ENCODE measurements around the gene PFKFB1. TPM values are rescaled to one million over a fixed set of nuclear protein-coding genes. Genes with fewer than 3 reads are reported as not detected.

The PFKFB1 gene
- 0.19 TPM for total RNA-seq
- polyA plus RNA-seq = 0.41 TPM
- long read RNA-seq, donor 1 = 0 reads
- long read RNA-seq, donor 2 = 0 reads
- long read RNA-seq, donor 3 = 0 reads
- long read RNA-seq, donor 4 = 0 reads
- long read RNA-seq, donor 5 = 0 reads
- long read RNA-seq, donor 6 = 0 reads
- long read RNA-seq, donor 7 = 0 reads
- long read RNA-seq, donor 8 = 0 reads
- long read RNA-seq, donor 9 = 0 reads
- long read RNA-seq, donor 10 = 0 reads

- WGBS = 98% methylated on average over 2 of the region's 2 CpGs
- H3K27ac ChIP-seq (ENCODE audit: low read depth in 1 of 2, low read length in 1 of 2) = no peak within 1 kb of the TSS
Observed at GRCh38 chrX:54994099-54994498, at the start of gene PFKFB1. Gene PFKFB1, minus strand, starts transcription at chrX:54994188. Its CDS starts 181 bp downstream, at chrX:54994007.

GRCh38 chrX:55041514-55041913 is 47.5 kb upstream of the PFKFB1 start:
- H3K27ac ChIP-seq (ENCODE audit: low read depth in 1 of 2, low read length in 1 of 2) = no peak overlapping the region
- DNase-seq (ENCODE audit: low read depth in 6 of 9, low spot score in 9 of 9) = no peak
- no peaks in the 10 kb centered on the region for H3K36me3 ChIP-seq (ENCODE audit: control insufficient read depth in 2 of 2, insufficient read depth in 2 of 2, low read length in 1 of 2)
- WGBS = 98% methylated on average over 6 of the region's 6 CpGs
- no peaks in the 10 kb centered on the region for H3K9me3 ChIP-seq (ENCODE audit: control insufficient read depth in 2 of 2, insufficient read depth in 1 of 2, low read length in 1 of 2)
- no peaks in the 10 kb centered on the region for H3K27me3 ChIP-seq (ENCODE audit: control insufficient read depth in 2 of 2, insufficient read depth in 1 of 2, low read length in 1 of 2)
- H3K4me1 ChIP-seq (ENCODE audit: control insufficient read depth in 2 of 2, insufficient read depth in 2 of 2, low read length in 2 of 2) = no peaks in the 10 kb centered on the region
- no peak overlapping the region for H3K4me3 ChIP-seq (ENCODE audit: low read length in 2 of 2)

More at GRCh38 chrX:54994099-54994498, at the start of gene PFKFB1:
- Histone ChIP-seq H3K4me1 (ENCODE audit: control insufficient read depth in 2 of 2, insufficient read depth in 2 of 2, low read length in 2 of 2) (no peaks in the 10 kb centered on the region), H3K27me3 (ENCODE audit: control insufficient read depth in 2 of 2, insufficient read depth in 1 of 2, low read length in 1 of 2) (no peaks in the 10 kb centered on the region), H3K9me3 (ENCODE audit: control insufficient read depth in 2 of 2, insufficient read depth in 1 of 2, low read length in 1 of 2) (no peaks in the 10 kb centered on the region), H3K36me3 (ENCODE audit: control insufficient read depth in 2 of 2, insufficient read depth in 2 of 2, low read length in 1 of 2) (no peaks in the 10 kb centered on the region), H3K4me3 (ENCODE audit: low read length in 2 of 2) (no peak within 1 kb of the TSS)
- DNase-seq (ENCODE audit: low read depth in 6 of 9, low spot score in 9 of 9) = no peak

DNA sequence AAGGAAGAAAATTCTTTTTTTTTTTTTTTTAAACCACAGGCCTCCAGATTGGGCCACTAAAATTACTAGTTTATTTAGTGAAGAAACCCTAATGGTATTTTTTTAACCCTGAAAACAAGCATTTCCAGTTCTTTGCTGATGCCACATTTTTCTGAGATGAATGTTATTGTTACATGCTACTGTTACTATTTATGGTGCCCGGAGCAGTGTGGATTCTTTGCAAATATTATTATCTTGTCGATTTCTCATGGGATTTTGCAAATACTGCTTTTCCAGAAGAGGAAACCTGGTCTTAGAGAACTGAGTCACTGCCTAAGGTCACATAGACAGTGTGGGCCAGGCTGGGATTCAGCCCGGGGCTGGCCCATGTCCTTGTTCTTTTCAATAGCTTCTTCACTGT is 45.5 kb upstream of the PFKFB1 start:
- no peaks in the 10 kb centered on the region for H3K36me3 ChIP-seq (ENCODE audit: control insufficient read depth in 2 of 2, insufficient read depth in 2 of 2, low read length in 1 of 2)
- no peak overlapping the region for H3K4me3 ChIP-seq (ENCODE audit: low read length in 2 of 2)
- H3K27me3 ChIP-seq (ENCODE audit: control insufficient read depth in 2 of 2, insufficient read depth in 1 of 2, low read length in 1 of 2) = no peaks in the 10 kb centered on the region
- DNase-seq (ENCODE audit: low read depth in 6 of 9, low spot score in 9 of 9) = no peak
- no peaks in the 10 kb centered on the region for H3K4me1 ChIP-seq (ENCODE audit: control insufficient read depth in 2 of 2, insufficient read depth in 2 of 2, low read length in 2 of 2)
- 92% methylated on average over 3 of the region's 3 CpGs for WGBS
- no peaks in the 10 kb centered on the region for H3K9me3 ChIP-seq (ENCODE audit: control insufficient read depth in 2 of 2, insufficient read depth in 1 of 2, low read length in 1 of 2)
- H3K27ac ChIP-seq (ENCODE audit: low read depth in 1 of 2, low read length in 1 of 2) = no peak overlapping the region

DNA sequence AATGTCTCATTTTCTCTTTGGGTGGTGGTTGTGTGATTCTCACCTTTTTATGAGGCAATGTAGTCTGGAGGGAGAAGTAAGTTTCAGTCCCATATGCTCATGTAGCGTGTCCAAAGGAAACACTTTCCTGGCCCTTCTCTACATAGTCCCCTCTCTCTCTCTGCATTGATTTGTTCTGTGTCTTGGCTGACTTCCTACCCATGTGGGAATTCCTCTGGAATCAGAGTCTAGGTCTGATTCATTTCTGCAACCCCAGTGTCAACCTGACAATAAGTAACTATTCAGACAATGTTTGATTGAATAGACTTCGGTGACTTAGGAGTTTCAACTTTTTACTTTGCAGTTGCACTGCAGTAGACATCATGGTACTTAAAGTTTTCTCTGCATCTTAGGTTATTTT is 39.4 kb upstream of the PFKFB1 start:
- H3K27me3 ChIP-seq (ENCODE audit: control insufficient read depth in 2 of 2, insufficient read depth in 1 of 2, low read length in 1 of 2) = no peaks in the 10 kb centered on the region
- no peak for DNase-seq (ENCODE audit: low read depth in 6 of 9, low spot score in 9 of 9)
- WGBS = 90% methylated on average over 2 of the region's 2 CpGs
- no peak overlapping the region for H3K27ac ChIP-seq (ENCODE audit: low read depth in 1 of 2, low read length in 1 of 2)
- no peaks in the 10 kb centered on the region for H3K9me3 ChIP-seq (ENCODE audit: control insufficient read depth in 2 of 2, insufficient read depth in 1 of 2, low read length in 1 of 2)
- H3K4me3 ChIP-seq (ENCODE audit: low read length in 2 of 2) = no peak overlapping the region
- no peaks in the 10 kb centered on the region for H3K36me3 ChIP-seq (ENCODE audit: control insufficient read depth in 2 of 2, insufficient read depth in 2 of 2, low read length in 1 of 2)
- H3K4me1 ChIP-seq (ENCODE audit: control insufficient read depth in 2 of 2, insufficient read depth in 2 of 2, low read length in 2 of 2) = no peaks in the 10 kb centered on the region

DNA sequence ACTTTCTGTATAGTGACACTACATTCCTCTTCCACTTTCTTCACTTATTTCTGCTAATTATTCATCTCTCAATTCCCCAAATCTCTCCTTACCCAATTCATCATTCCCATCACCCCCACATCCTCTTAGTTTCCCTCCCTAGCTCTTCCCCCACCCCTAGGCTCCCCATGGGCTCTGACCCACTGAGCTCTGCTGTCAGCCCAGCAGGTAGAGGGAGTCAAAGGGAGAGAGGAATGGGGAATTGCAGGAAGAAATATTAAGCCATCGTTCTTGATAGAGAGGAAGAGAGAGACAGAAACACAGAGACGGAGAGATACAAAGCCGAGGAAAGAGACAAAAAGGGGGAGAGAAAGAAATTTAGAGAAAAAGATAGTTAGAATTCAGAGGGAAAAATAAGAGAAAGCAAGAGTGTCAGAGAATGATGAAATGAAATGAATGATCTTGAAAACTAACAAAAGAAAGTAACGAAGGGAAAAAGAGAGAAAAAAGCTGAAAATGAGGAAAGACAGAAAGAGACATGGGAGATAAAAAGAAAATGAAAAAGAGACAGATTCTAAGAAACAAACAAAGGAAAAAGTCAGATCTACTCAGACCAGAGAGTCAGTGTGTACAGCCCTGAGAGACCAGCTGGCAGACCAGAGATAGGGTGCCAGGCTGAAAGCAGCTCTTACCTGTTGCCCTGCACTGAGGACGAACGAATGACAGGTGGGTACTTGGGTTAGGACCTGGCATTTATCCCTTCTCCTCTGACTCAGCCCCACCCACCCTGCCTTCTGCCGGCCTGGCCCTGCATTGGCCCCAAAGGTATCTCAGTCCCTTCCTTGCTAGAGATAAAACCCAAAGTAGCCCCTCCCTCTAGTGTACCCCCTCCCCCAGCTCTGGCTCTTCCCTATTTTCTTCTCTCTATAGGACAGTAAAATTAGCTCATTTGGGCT is 36.5 kb upstream of the PFKFB1 start, which contains the start of gene ALAS2:
Gene ALAS2 (minus strand): TSS at position 707 of the 935 bp plus-strand sequence. CDS start 4,977 bp downstream, outside the sequence.
- no peaks in the 10 kb centered on the region for H3K9me3 ChIP-seq (ENCODE audit: control insufficient read depth in 2 of 2, insufficient read depth in 1 of 2, low read length in 1 of 2)
- 91% methylated on average over 7 of the region's 7 CpGs for WGBS
- H3K27me3 ChIP-seq (ENCODE audit: control insufficient read depth in 2 of 2, insufficient read depth in 1 of 2, low read length in 1 of 2) = no peaks in the 10 kb centered on the region
- no peak within 1 kb of the TSS for H3K27ac ChIP-seq (ENCODE audit: low read depth in 1 of 2, low read length in 1 of 2)
- H3K4me1 ChIP-seq (ENCODE audit: control insufficient read depth in 2 of 2, insufficient read depth in 2 of 2, low read length in 2 of 2) = no peaks in the 10 kb centered on the region
- no peak for DNase-seq (ENCODE audit: low read depth in 6 of 9, low spot score in 9 of 9)
- H3K36me3 ChIP-seq (ENCODE audit: control insufficient read depth in 2 of 2, insufficient read depth in 2 of 2, low read length in 1 of 2) = no peaks in the 10 kb centered on the region
- H3K4me3 ChIP-seq (ENCODE audit: low read length in 2 of 2) = no peak within 1 kb of the TSS

DNA sequence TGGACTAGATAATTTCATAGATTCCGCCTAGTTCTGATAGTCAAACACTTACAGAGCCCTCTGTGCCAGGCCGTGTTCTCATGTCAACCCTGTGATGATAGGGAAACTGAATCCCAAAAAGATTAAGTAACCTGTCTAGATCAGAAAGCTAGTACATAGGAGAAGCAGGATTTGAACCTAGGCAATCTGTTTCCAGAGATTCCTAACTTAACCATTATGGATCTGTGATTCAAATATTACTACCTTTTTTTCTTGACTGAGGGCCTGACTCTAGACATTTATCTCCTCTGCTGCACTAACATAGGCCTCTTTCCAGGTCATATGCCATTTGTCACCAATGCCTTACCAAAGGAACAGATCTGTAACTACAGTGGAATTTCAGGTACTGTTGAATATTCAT is 35.3 kb upstream of the PFKFB1 start:
- no peak for DNase-seq (ENCODE audit: low read depth in 6 of 9, low spot score in 9 of 9)
- no peak overlapping the region for H3K27ac ChIP-seq (ENCODE audit: low read depth in 1 of 2, low read length in 1 of 2)
- H3K4me1 ChIP-seq (ENCODE audit: control insufficient read depth in 2 of 2, insufficient read depth in 2 of 2, low read length in 2 of 2) = no peaks in the 10 kb centered on the region
- H3K4me3 ChIP-seq (ENCODE audit: low read length in 2 of 2) = no peak overlapping the region
- WGBS = 94% methylated on average over 2 of the region's 2 CpGs
- H3K27me3 ChIP-seq (ENCODE audit: control insufficient read depth in 2 of 2, insufficient read depth in 1 of 2, low read length in 1 of 2) = no peaks in the 10 kb centered on the region
- no peaks in the 10 kb centered on the region for H3K9me3 ChIP-seq (ENCODE audit: control insufficient read depth in 2 of 2, insufficient read depth in 1 of 2, low read length in 1 of 2)
- no peaks in the 10 kb centered on the region for H3K36me3 ChIP-seq (ENCODE audit: control insufficient read depth in 2 of 2, insufficient read depth in 2 of 2, low read length in 1 of 2)

- Histone ChIP-seq H3K9me3 (ENCODE audit: control insufficient read depth in 2 of 2, insufficient read depth in 1 of 2, low read length in 1 of 2) (no peaks in the 10 kb centered on the region), H3K27ac (ENCODE audit: low read depth in 1 of 2, low read length in 1 of 2) (no peak overlapping the region), H3K4me1 (ENCODE audit: control insufficient read depth in 2 of 2, insufficient read depth in 2 of 2, low read length in 2 of 2) (no peaks in the 10 kb centered on the region), H3K27me3 (ENCODE audit: control insufficient read depth in 2 of 2, insufficient read depth in 1 of 2, low read length in 1 of 2) (no peaks in the 10 kb centered on the region), H3K36me3 (ENCODE audit: control insufficient read depth in 2 of 2, insufficient read depth in 2 of 2, low read length in 1 of 2) (no peaks in the 10 kb centered on the region), H3K4me3 (ENCODE audit: low read length in 2 of 2) (no peak overlapping the region)
- no peak for DNase-seq (ENCODE audit: low read depth in 6 of 9, low spot score in 9 of 9)
Observed at GRCh38 chrX:55028611-55029010, 34.6 kb upstream of the PFKFB1 start.

DNA sequence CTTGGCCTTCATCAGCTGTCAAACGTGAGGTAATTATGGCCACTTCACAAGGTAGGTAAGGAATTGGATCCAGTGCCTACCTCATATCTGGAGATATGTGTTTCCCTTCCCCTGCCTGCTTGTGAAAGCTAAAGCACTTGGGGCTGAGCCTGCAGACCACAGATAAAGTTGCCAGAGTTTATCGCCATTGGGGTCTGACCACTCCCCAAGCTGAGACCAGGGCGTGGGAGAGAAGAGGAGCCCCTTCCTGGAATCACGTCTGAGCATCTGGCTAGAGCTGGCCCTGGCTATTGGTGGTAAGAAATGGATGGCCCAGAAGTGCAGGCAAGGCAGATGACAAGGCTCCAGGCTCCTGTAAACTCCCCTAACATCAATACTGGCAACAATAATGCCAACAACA is 34.1 kb upstream of the PFKFB1 start:
- no peak overlapping the region for H3K4me3 ChIP-seq (ENCODE audit: low read length in 2 of 2)
- no peak overlapping the region for H3K27ac ChIP-seq (ENCODE audit: low read depth in 1 of 2, low read length in 1 of 2)
- H3K9me3 ChIP-seq (ENCODE audit: control insufficient read depth in 2 of 2, insufficient read depth in 1 of 2, low read length in 1 of 2) = no peaks in the 10 kb centered on the region
- 95% methylated on average over 4 of the region's 4 CpGs for WGBS
- H3K27me3 ChIP-seq (ENCODE audit: control insufficient read depth in 2 of 2, insufficient read depth in 1 of 2, low read length in 1 of 2) = no peaks in the 10 kb centered on the region
- H3K36me3 ChIP-seq (ENCODE audit: control insufficient read depth in 2 of 2, insufficient read depth in 2 of 2, low read length in 1 of 2) = no peaks in the 10 kb centered on the region
- H3K4me1 ChIP-seq (ENCODE audit: control insufficient read depth in 2 of 2, insufficient read depth in 2 of 2, low read length in 2 of 2) = no peaks in the 10 kb centered on the region
- DNase-seq (ENCODE audit: low read depth in 6 of 9, low spot score in 9 of 9) = no peak

DNA sequence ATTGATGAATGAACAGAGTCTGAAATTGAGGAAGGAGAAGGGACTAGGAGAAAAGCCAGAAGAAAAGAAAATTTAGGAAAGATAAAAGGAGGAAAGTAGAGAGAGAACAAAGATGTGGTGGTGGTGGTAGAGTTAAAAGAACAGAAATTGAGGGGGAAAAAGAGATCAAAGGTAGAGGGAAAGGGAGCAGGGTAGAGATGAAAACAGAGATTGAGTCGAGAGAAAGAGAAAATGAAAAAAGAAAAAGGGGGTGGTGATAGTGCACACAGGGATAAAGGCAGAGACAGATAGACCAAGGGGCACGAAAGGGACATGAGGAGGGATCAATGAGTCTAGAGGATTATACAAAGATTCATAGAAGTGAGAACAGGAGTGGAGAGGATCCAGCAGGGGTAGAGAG is 32.9 kb upstream of the PFKFB1 start:
- no peak overlapping the region for H3K27ac ChIP-seq (ENCODE audit: low read depth in 1 of 2, low read length in 1 of 2)
- DNase-seq (ENCODE audit: low read depth in 6 of 9, low spot score in 9 of 9) = no peak
- 64% methylated on average over 2 of the region's 2 CpGs for WGBS

More for the DNA sequence above, 32.9 kb upstream of the PFKFB1 start:
- Histone ChIP-seq H3K27me3 (ENCODE audit: control insufficient read depth in 2 of 2, insufficient read depth in 1 of 2, low read length in 1 of 2) (no peaks in the 10 kb centered on the region), H3K4me1 (ENCODE audit: control insufficient read depth in 2 of 2, insufficient read depth in 2 of 2, low read length in 2 of 2) (no peaks in the 10 kb centered on the region), H3K9me3 (ENCODE audit: control insufficient read depth in 2 of 2, insufficient read depth in 1 of 2, low read length in 1 of 2) (no peaks in the 10 kb centered on the region), H3K4me3 (ENCODE audit: low read length in 2 of 2) (no peak overlapping the region), H3K36me3 (ENCODE audit: control insufficient read depth in 2 of 2, insufficient read depth in 2 of 2, low read length in 1 of 2) (no peaks in the 10 kb centered on the region)
